Measurements from ENCODE around the gene HEPHL1.
"Not testable (repeated sequence)": the region's sequence is repeated elsewhere in the genome, so short reads cannot be mapped to it uniquely, and the experiment has no call there.

The HEPHL1 gene

GRCh38 chr11:94117871-94118270 lies 96.7 kb downstream of the HEPHL1 start:
- Histone ChIP-seq H3K9me3 (ENCODE audit: insufficient read depth, low read length) (no peaks in the 10 kb centered on the region), H3K27me3 (ENCODE audit: low read depth, low read length) (peaks cover 6% of the 10 kb centered on the region; the same call in 1 of the 2 replicates), H3K4me2 (ENCODE audit: low read length) (no peak overlapping the region)

GRCh38 chr11:94119676-94120075 lies 98.5 kb downstream of the HEPHL1 start:
- not testable (repeated sequence) for H4K20me1 ChIP-seq (ENCODE audit: insufficient read depth, low read length); H3K27me3 ChIP-seq (ENCODE audit: low read depth, low read length); H3K36me3 ChIP-seq (replicated peaks; ENCODE audit: low read depth, low read length); H3K4me1 ChIP-seq (ENCODE audit: low read length); H3K79me2 ChIP-seq (ENCODE audit: low read length); H3K9me3 ChIP-seq (ENCODE audit: insufficient read depth, low read length); H3K9ac ChIP-seq (ENCODE audit: low read length); H2AFZ ChIP-seq (ENCODE audit: low read depth, low read length); H3K27ac ChIP-seq (ENCODE audit: low read length); H3K4me3 ChIP-seq (ENCODE audit: low read length); H3K4me2 ChIP-seq (ENCODE audit: low read length)

More at GRCh38 chr11:94117871-94118270, 96.7 kb downstream of the HEPHL1 start:
- Histone ChIP-seq H3K27ac (ENCODE audit: low read length) (no peak overlapping the region), H3K36me3 (replicated peaks; ENCODE audit: low read depth, low read length) (no peaks in the 10 kb centered on the region), H3K79me2 (ENCODE audit: low read length) (no peaks in the 10 kb centered on the region), H2AFZ (ENCODE audit: low read depth, low read length) (no peak overlapping the region), H3K9ac (ENCODE audit: low read length) (no peak overlapping the region), H4K20me1 (ENCODE audit: insufficient read depth, low read length) (no peaks in the 10 kb centered on the region), H3K4me3 (ENCODE audit: low read length) (no peak overlapping the region), H3K4me1 (ENCODE audit: low read length) (no peaks in the 10 kb centered on the region)
- TF ChIP-seq, protein P1, sequence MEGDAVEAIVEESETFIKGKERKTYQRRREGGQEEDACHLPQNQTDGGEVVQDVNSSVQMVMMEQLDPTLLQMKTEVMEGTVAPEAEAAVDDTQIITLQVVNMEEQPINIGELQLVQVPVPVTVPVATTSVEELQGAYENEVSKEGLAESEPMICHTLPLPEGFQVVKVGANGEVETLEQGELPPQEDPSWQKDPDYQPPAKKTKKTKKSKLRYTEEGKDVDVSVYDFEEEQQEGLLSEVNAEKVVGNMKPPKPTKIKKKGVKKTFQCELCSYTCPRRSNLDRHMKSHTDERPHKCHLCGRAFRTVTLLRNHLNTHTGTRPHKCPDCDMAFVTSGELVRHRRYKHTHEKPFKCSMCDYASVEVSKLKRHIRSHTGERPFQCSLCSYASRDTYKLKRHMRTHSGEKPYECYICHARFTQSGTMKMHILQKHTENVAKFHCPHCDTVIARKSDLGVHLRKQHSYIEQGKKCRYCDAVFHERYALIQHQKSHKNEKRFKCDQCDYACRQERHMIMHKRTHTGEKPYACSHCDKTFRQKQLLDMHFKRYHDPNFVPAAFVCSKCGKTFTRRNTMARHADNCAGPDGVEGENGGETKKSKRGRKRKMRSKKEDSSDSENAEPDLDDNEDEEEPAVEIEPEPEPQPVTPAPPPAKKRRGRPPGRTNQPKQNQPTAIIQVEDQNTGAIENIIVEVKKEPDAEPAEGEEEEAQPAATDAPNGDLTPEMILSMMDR (IDR thresholded peaks at IDR 0.05; ENCODE audit: low read depth, low read length): no peak
- TF ChIP-seq EZH2phosphoT487 (IDR thresholded peaks at IDR 0.05; ENCODE audit: low read depth): no peak

- H3K9me3 ChIP-seq (ENCODE audit: insufficient read depth, low read length); H3K27ac ChIP-seq (ENCODE audit: low read length); H3K79me2 ChIP-seq (ENCODE audit: low read length); H3K4me1 ChIP-seq (ENCODE audit: low read length); H2AFZ ChIP-seq (ENCODE audit: low read depth, low read length); H3K27me3 ChIP-seq (ENCODE audit: low read depth, low read length); H3K9ac ChIP-seq (ENCODE audit: low read length); H3K36me3 ChIP-seq (replicated peaks; ENCODE audit: low read depth, low read length); H3K4me2 ChIP-seq (ENCODE audit: low read length); H3K4me3 ChIP-seq (ENCODE audit: low read length); H4K20me1 ChIP-seq (ENCODE audit: insufficient read depth, low read length): not testable (repeated sequence)
These were observed 99.4 kb downstream of the HEPHL1 start for GRCh38 chr11:94120516-94120915.

DNA sequence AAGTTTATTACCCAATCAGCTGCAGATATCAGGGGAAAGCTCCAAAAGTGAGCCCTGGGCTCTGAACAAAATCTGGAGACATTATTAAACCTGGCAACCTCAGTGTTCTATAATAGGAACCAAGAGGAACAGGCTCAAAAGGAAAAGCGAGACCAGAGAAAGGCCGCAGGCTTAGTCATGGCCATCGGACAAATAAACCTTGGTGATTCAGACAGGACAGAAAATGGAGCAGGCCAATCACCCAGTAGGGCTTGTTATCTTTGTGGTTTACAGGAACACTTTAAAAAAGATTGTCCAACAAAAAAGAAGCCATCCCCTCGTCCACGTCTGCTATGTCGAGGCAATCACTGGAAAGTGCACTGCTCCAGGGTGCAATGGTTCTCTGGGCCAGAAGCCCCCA lies 99.8 kb downstream of the HEPHL1 start:
- Histone ChIP-seq H3K36me3 (replicated peaks; ENCODE audit: low read depth, low read length) (no peaks in the 10 kb centered on the region), H3K4me3 (ENCODE audit: low read length) (no peak overlapping the region), H3K27ac (ENCODE audit: low read length) (no peak overlapping the region), H4K20me1 (ENCODE audit: insufficient read depth, low read length) (no peaks in the 10 kb centered on the region), H3K79me2 (ENCODE audit: low read length) (no peaks in the 10 kb centered on the region), H3K27me3 (ENCODE audit: low read depth, low read length) (no peaks in the 10 kb centered on the region), H3K4me1 (ENCODE audit: low read length) (no peaks in the 10 kb centered on the region), H2AFZ (ENCODE audit: low read depth, low read length) (no peak overlapping the region), H3K9me3 (ENCODE audit: insufficient read depth, low read length) (no peaks in the 10 kb centered on the region), H3K9ac (ENCODE audit: low read length) (no peak overlapping the region), H3K4me2 (ENCODE audit: low read length) (no peak overlapping the region)
- TF ChIP-seq, protein P1 (IDR thresholded peaks at IDR 0.05; ENCODE audit: low read depth, low read length): no peak
- no peak for TF ChIP-seq EZH2phosphoT487 (IDR thresholded peaks at IDR 0.05; ENCODE audit: low read depth)

GRCh38 chr11:94125407-94126115 lies 104.4 kb downstream of the HEPHL1 start:
- H3K27ac ChIP-seq (ENCODE audit: low read length): no peak overlapping the region
- TF ChIP-seq, protein P1 (IDR thresholded peaks at IDR 0.05; ENCODE audit: low read depth, low read length): no peak
- TF ChIP-seq EZH2phosphoT487 (IDR thresholded peaks at IDR 0.05; ENCODE audit: low read depth): no peak
- H2AFZ ChIP-seq (ENCODE audit: low read depth, low read length): no peak overlapping the region
- H3K9me3 ChIP-seq (ENCODE audit: insufficient read depth, low read length): no peaks in the 10 kb centered on the region
- H3K4me3 ChIP-seq (ENCODE audit: low read length): no peak overlapping the region
- H4K20me1 ChIP-seq (ENCODE audit: insufficient read depth, low read length): peaks cover 5% of the 10 kb centered on the region; the same call in 1 of the 2 replicates
- no peaks in the 10 kb centered on the region for H3K36me3 ChIP-seq (replicated peaks; ENCODE audit: low read depth, low read length)
- no peaks in the 10 kb centered on the region for H3K27me3 ChIP-seq (ENCODE audit: low read depth, low read length)
- peaks cover 18% of the 10 kb centered on the region for H3K79me2 ChIP-seq (ENCODE audit: low read length)
- no peak overlapping the region for H3K4me2 ChIP-seq (ENCODE audit: low read length)
- no peak overlapping the region for H3K9ac ChIP-seq (ENCODE audit: low read length)
- H3K4me1 ChIP-seq (ENCODE audit: low read length): peaks cover 20% of the 10 kb centered on the region
